Measurements from ENCODE around the gene TYW3. TPM values are rescaled to one million over a fixed set of nuclear protein-coding genes. Genes with fewer than 3 reads are reported as not detected.
A peak's percentile ranks its signal among the peaks of the same experiment; 100 is the strongest.

Gene TYW3
- total and polyA plus RNA-seq, 2 of the 8 experiments (the other 6 are each of a cell fraction or from before 2014, with no cell fraction given): 6.9 to 31.4 TPM

DNA sequence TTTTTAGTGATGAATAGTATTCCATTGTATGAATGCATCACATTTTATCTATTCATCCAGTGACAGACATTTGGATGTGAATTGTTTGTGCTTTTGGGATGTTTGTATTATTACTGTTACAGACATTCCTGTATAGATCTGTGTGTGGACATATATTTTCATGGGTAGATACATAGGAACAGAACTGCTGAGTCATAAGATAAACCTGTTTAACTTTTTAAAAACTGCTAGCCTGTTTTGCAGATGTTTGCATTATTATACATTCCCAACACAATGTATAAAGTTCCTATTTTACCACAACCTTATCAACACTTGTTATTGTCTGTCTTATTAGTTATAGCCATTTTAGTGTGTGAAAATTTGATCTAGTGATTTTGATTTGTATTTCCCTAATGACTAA is 46.8 kb downstream of the TYW3 start:
- Histone ChIP-seq H2AK5ac (ENCODE audit: low read depth, low read length) (no peak overlapping the region), H2BK5ac (ENCODE audit: low read depth, low read length) (no peak overlapping the region), H3K23ac (ENCODE audit: insufficient read length) (no peak overlapping the region), H3K27ac (ENCODE audit: low read depth, low read length) (no peak overlapping the region), H3K9me3 (ENCODE audit: insufficient read depth in 2 of 2, low read depth in 1 of 2, low read length in 1 of 2) (no peaks in the 10 kb centered on the region), H3K4ac (replicated peaks; ENCODE audit: insufficient read length, low read depth, low read length) (no peak overlapping the region), H3K56ac (replicated peaks; ENCODE audit: insufficient read length, low read depth, low read length) (no peak overlapping the region), H4K5ac (ENCODE audit: insufficient read length, low read depth, low read length) (no peak overlapping the region), H2BK15ac (ENCODE audit: low read length) (no peak overlapping the region), H3K14ac (ENCODE audit: insufficient read length) (no peak overlapping the region), H3K18ac (ENCODE audit: extremely low read depth, low read length) (no peak overlapping the region), H3K36me3 (ENCODE audit: control insufficient read depth in 2 of 4, insufficient read depth in 4 of 4, low read length in 3 of 4) (no peaks in the 10 kb centered on the region), H4K8ac (ENCODE audit: extremely low read depth, insufficient read depth, low read length) (no peak overlapping the region), H3K4me3 (ENCODE audit: extremely low read depth in 1 of 4, insufficient read depth in 2 of 4, low read depth in 3 of 4, low read length in 4 of 4) (no peak overlapping the region), H3K4me1 (replicated peaks in 1 of 4; ENCODE audit: control insufficient read depth in 3 of 4, insufficient read depth in 4 of 4, low read length in 3 of 4) (peaks cover 0 to 4% (median 3%) of the 10 kb centered on the region in 4 experiments; a peak in 4 of 7 replicates), H3K79me2 (ENCODE audit: control insufficient read depth in 1 of 2, insufficient read depth in 2 of 2, low read length in 2 of 2) (no peaks in the 10 kb centered on the region), H4K20me1 (replicated peaks in 1 of 2; ENCODE audit: control insufficient read depth in 1 of 2, insufficient read depth in 2 of 2, low read length in 2 of 2) (no peaks in the 10 kb centered on the region), H3K9ac (replicated peaks in 1 of 4; ENCODE audit: extremely low read depth in 1 of 4, low read depth in 3 of 4, low read length in 3 of 4) (no peak overlapping the region), H2BK120ac (replicated peaks; ENCODE audit: low read depth, low read length) (no peak overlapping the region), H2AFZ (ENCODE audit: low read length) (no peak overlapping the region), H2BK20ac (ENCODE audit: low read length) (no peak overlapping the region), H3K23me2 (ENCODE audit: low read depth, low read length) (no peaks in the 10 kb centered on the region; the same call in 1 of the 2 replicates), H3K79me1 (ENCODE audit: low read depth, low read length) (no peaks in the 10 kb centered on the region), H4K91ac (replicated peaks; ENCODE audit: insufficient read length, low read length) (no peak overlapping the region), H3K27me3 (replicated peaks in 1 of 4; ENCODE audit: control insufficient read depth in 3 of 4, extremely low read depth in 1 of 4, insufficient read depth in 3 of 4, low read length in 3 of 4) (no peaks in the 10 kb centered on the region), H3K4me2 (ENCODE audit: insufficient read depth in 1 of 2, low read depth in 2 of 2, low read length in 2 of 2) (no peak overlapping the region), H2BK12ac (ENCODE audit: low read depth, low read length) (no peak overlapping the region)
- DNase-seq (ENCODE audit: low read depth in 1 of 2, low spot score in 2 of 2) (no peak), FAIRE-seq (no peak)
- ChIA-PET POLR2A (ENCODE audit: partially characterized antibody) (no interaction called here), CTCF (ENCODE audit: partially characterized antibody) (no interaction called here)
- 0 out of 2 replicates have a peak, but pooled peaks have one; percentile 44 for TF ChIP-seq BACH1 (IDR thresholded peaks at IDR 0.05; ENCODE audit: low read length)
- no peak for TF ChIP-seq ATF3 (IDR thresholded peaks at IDR 0.05; ENCODE audit: insufficient read depth, low read depth, low read length)
